ENCODE measurements around the gene NEMP2.

The NEMP2 gene

GRCh38 chr2:190456833-190457232, 77.7 kb downstream of the NEMP2 start:
- no peak for DNase-seq (ENCODE audit: low read depth)

- no peak for DNase-seq (ENCODE audit: low read depth)
Observed at GRCh38 chr2:190455358-190456095, 79.0 kb downstream of the NEMP2 start.

- no peak for DNase-seq (ENCODE audit: low read depth)
Observed at GRCh38 chr2:190454795-190455194, 79.7 kb downstream of the NEMP2 start.

Measured in stimulated activated CD4-positive, alpha-beta T cell treated with anti-CD3 and anti-CD28 coated beads, Interleukin-2, amount 100 ng/mL, for 4 hours (primary cell).